GM06990 (cell line): ENCODE measurements around the gene PARS2.

Experiments used
- DNase-seq: peaks from one replicate; pipeline ENCODE4 v3.0.0-alpha.2; 2011; ENCODE audit not compliant: insufficient read length; ENCODE audit errors: extremely low read depth
- H3K27me3 ChIP-seq: replicated peaks from 2 replicates; pipeline ENCODE4 v1.6.0; 2011; ENCODE audit warnings: low read length; ENCODE audit not compliant: control insufficient read depth, insufficient read depth
- H3K36me3 ChIP-seq: 2 replicates; pipeline ENCODE4 v1.5.1; 2011; ENCODE audit warnings: low read length; ENCODE audit not compliant: control insufficient read depth, insufficient read depth
- H3K4me3 ChIP-seq: replicated peaks from 2 replicates; pipeline ENCODE4 v1.5.1; 2011; ENCODE audit warnings: low read depth, mild to moderate bottlenecking, control low read depth, low read length
- CTCF ChIP-seq: IDR thresholded peaks from 2 replicates; pipeline ENCODE4 v1.5.1; 2011; ENCODE audit warnings: low read length, control low read depth, mild to moderate bottlenecking, inconsistent platforms; ENCODE audit not compliant: insufficient read depth, poor library complexity, severe bottlenecking

PARS2 gene

GRCh38 chr1:54723985-54724384 is 40.3 kb downstream of the PARS2 start:
- H3K27me3 ChIP-seq = no peaks in the 10 kb centered on the region
- H3K36me3 ChIP-seq = peaks cover 9% of the 10 kb centered on the region
- no peak for TF ChIP-seq CTCF
- H3K4me3 ChIP-seq = no peak overlapping the region
- DNase-seq = no peak

- no peak overlapping the region for H3K4me3 ChIP-seq
- peaks cover 8% of the 10 kb centered on the region for H3K36me3 ChIP-seq
- no peak for TF ChIP-seq CTCF
- H3K27me3 ChIP-seq = no peaks in the 10 kb centered on the region
- DNase-seq = no peak
Measured at GRCh38 chr1:54721719-54722118, 42.6 kb downstream of the PARS2 start.

GRCh38 chr1:54716299-54717047 is 47.9 kb downstream of the PARS2 start:
- Histone ChIP-seq H3K27me3 (no peaks in the 10 kb centered on the region), H3K4me3 (peak overlapping the region; percentile 79), H3K36me3 (no peaks in the 10 kb centered on the region; the same call in 1 of the 2 replicates)
- TF ChIP-seq CTCF = no peak
- DNase-seq = no peak

- Histone ChIP-seq H3K4me3 (peak within 1 kb of the TSS; percentile 79), H3K36me3 (no peaks in the 10 kb centered on the region; the same call in 1 of the 2 replicates), H3K27me3 (no peaks in the 10 kb centered on the region)
- TF ChIP-seq CTCF = no peak
- DNase-seq = peak; percentile 89
Measured at GRCh38 chr1:54715493-54716298, 48.6 kb downstream of the PARS2 start, which contains the start of gene TTC4. TSS of gene TTC4 (plus strand) at chr1:54715861. CDS start at chr1:54715909, 48 bp downstream.

- no peaks in the 10 kb centered on the region; the same call in 1 of the 2 replicates for H3K36me3 ChIP-seq
- peak overlapping the region; percentile 79 for H3K4me3 ChIP-seq
- no peaks in the 10 kb centered on the region for H3K27me3 ChIP-seq
- no peak for DNase-seq
- TF ChIP-seq CTCF = no peak
Measured at GRCh38 chr1:54714881-54715492, 49.3 kb downstream of the PARS2 start.
